Fibroblast of mammary gland (primary cell): Measurements from ENCODE around the gene SMIM24.
"Not testable (repeated sequence)": the region's sequence is repeated elsewhere in the genome, so short reads cannot be mapped to it uniquely, and the experiment has no call there.

ENCODE experiments used
- DNase-seq: peaks from one replicate; pipeline ENCODE4 v3.0.0-alpha.2; 2010; ENCODE audit warnings: low read depth
- H3K4me3 ChIP-seq: 2 replicates; pipeline ENCODE4 v1.5.1; 2011; ENCODE audit warnings: low read depth, mild to moderate bottlenecking, low read length, moderate library complexity; ENCODE audit not compliant: control insufficient read depth
- TF ChIP-seq, protein P1 (sequence below): conservative IDR thresholded peaks from 2 replicates; pipeline ENCODE4 v1.5.1; 2011; ENCODE audit warnings: low read depth, low read length, inconsistent platforms; ENCODE audit not compliant: control insufficient read depth, insufficient read depth

The SMIM24 gene

DNA sequence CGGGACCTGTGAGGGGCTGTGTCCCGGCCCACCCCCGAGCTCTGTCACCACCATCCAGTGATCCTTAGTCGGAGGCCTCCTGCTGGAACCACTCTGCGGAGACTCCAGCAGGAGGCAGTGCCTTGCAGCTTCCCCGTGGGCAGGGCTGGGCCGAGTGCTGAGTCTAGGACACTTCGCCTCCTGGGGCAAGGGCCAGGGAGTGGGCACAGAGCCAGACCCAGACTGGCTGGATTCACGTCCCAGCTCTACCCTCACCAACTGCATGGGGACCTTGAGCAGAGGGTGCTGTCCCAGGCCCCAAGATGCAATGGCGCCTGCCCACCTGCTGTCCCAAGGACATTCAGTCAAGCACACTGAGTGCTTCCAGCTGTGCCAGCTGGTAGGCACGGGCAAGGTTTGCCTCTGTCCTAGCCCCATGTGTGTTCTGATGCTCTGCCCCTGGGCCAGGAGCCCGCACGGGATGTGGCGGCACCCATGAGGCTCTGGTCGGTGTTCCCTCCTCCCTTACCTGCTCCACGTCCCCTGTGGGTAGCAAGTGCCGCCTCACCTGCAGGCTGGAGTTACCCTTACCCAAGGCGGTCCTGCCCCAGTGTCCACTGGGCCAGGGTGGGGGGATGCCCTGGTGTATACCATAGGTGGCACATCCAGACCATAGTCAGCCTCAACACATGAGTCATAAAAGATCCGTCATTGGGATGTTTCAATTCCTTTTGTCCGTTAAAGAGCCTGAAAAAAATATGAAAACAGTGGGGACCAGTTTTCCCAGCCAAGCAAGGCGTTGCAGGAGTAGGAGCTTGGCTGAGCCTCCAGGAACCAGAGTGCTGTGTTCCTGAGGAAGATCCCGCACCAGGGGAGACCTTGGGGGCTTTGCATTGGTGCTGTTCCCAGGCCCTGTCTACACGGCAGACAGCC, 33.2 kb upstream of the SMIM24 start:
- no peak for DNase-seq
- H3K4me3 ChIP-seq, result no peak overlapping the region
- TF ChIP-seq, protein P1, sequence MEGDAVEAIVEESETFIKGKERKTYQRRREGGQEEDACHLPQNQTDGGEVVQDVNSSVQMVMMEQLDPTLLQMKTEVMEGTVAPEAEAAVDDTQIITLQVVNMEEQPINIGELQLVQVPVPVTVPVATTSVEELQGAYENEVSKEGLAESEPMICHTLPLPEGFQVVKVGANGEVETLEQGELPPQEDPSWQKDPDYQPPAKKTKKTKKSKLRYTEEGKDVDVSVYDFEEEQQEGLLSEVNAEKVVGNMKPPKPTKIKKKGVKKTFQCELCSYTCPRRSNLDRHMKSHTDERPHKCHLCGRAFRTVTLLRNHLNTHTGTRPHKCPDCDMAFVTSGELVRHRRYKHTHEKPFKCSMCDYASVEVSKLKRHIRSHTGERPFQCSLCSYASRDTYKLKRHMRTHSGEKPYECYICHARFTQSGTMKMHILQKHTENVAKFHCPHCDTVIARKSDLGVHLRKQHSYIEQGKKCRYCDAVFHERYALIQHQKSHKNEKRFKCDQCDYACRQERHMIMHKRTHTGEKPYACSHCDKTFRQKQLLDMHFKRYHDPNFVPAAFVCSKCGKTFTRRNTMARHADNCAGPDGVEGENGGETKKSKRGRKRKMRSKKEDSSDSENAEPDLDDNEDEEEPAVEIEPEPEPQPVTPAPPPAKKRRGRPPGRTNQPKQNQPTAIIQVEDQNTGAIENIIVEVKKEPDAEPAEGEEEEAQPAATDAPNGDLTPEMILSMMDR, result no peak

DNA sequence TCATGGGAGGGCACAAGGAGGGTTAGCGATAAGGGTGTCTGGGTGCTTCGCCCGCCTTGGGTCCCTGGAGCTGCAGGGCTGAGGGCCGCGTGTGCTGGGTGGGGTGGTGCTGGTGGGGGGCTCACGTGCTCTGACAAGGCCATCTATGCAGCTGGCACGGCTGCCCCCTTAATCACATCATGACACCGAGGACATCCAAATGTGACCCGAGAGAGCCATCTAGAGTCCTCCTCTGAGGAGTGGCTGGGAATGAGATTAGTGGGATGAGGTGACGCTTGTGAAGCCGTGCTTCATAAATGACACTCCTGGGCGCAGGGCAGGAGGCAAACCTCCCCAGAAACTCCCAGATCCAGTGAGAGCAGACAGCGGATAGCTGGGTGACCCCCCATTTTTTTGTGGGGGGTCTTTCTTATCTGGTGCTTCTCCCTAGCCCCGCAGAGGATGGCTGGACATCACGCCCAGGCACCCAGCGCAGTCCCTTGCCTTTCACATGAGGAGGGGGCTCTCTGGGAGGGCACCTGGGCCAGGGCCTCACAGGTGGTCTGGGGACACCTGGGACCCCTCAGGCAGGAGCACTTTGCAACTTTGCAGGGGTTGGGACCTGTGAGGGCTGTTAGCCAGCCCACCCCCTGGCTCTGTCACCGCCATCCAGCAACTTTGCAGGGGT, 32.4 kb upstream of the SMIM24 start:
- TF ChIP-seq, protein P1, result no peak
- no peak overlapping the region for H3K4me3 ChIP-seq
- DNase-seq, result no peak

DNA sequence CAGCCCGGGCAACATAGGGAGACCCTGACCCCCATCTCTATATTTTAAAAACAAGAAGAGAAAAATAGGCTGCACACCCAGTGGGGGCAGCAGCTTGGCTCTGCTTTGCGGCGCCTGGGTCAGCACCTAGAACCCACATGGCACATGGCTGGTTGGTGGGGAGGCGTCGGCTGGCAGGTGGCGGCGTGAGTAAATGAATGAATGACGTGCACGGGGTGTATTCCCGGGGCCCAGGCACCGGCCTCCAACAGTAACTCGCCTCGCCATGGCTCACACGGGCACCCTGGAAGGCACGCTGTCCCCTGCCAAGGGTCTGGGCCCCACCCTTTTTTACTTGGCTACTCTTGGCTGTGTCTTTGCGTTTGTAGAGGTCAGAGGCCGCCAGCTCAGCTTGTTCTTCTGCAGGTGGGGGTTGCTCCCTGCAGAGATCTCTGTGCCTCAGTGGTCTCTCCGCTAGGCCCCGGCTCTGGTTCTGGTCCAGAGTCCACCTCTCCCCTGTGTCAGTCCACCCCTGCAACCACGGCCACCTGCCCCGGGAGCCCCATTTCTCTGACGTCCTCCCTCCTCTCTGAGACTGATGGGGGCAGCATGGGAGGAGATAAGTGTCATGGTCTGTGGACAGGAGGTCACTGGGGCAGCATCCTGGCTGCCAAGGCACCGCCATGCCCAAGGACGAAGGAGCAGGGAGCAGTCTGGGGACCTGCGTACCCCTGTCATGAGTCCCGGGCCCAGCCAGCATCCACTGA, 31.4 kb upstream of the SMIM24 start:
- no peak for DNase-seq
- no peak overlapping the region for H3K4me3 ChIP-seq
- TF ChIP-seq, protein P1, result no peak

DNA sequence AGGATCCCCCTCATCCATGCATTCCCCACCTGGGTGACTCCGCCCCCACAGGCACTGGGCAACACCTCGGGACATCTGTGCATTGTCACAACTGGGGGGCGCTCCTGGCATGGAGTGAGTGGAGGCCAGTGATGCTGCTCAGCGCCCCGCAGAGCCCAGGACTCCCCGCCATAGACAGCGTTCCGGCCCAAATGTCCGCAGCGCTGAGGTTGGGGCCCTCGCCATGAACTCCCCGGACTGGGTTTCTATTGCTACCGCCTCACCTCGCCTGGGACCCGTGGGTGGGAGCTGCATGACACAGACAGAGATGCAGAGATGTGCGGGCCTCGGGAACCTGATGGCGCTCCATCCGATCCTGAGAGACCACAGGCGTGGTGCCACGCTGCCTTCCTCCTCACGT, 30.4 kb upstream of the SMIM24 start:
- no peak for DNase-seq
- TF ChIP-seq, protein P1, result no peak
- H3K4me3 ChIP-seq, result no peak overlapping the region

DNA sequence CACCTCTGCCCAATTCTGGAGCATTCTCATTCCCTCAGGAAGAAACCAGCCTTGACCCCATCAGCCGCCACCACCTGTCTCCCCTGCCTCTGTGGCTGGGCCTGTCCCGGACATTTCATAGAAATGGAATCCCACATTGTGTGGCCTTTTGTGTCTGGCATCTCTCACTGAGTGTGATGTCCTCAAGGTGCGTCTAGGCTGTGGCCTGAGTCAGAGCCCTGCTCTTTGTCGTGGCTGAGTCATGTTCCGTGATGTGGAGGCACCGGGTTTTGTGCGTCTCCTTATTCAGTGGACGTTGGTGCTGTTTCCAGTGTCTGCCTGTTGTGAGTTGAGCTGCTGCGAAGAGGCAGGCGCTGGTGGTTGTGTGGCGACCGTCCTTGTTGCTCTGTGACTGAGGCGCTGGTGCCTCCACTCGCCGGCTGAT, 29.3 kb upstream of the SMIM24 start:
- TF ChIP-seq, protein P1, result no peak
- peak; percentile 72 for DNase-seq
- H3K4me3 ChIP-seq, result no peak overlapping the region

DNA sequence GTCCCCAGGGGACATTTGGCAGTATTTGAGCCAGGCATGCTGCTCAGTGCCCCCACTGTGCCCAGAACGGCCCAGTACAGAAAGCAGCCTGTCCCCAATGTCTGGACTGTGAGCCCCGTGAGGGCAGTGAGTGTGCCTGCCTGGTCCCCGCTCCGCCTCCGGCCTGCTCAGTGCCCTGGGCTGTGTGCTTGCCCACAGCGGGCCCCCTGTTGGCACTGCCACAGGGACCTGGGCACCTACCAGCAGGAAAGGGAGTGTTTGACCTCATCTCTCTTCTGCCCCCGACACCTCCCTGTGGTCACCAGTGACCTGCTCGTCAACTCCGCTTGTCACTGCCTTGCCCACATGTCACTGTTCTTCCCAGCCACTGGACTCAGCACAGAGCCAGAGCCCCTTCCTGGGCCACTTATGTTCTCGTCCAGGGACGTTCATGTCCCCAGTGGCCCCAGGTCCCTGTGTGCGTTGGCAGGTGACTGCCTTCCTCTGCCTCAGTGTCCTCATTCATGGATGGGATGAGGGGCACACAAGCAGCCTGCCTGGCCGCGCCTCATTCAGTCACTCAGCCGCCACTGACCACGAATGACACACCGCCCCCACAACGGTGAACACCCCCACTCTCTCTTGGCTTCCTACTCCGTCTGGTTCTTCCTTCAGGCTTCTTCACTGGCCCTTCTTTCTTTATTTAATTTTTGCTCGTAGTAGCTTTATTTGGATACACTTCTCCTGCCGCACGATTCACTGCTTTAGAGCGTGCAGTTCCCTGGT, 28.6 kb upstream of the SMIM24 start:
- no peak for DNase-seq
- TF ChIP-seq, protein P1, result no peak
- no peak overlapping the region for H3K4me3 ChIP-seq

DNA sequence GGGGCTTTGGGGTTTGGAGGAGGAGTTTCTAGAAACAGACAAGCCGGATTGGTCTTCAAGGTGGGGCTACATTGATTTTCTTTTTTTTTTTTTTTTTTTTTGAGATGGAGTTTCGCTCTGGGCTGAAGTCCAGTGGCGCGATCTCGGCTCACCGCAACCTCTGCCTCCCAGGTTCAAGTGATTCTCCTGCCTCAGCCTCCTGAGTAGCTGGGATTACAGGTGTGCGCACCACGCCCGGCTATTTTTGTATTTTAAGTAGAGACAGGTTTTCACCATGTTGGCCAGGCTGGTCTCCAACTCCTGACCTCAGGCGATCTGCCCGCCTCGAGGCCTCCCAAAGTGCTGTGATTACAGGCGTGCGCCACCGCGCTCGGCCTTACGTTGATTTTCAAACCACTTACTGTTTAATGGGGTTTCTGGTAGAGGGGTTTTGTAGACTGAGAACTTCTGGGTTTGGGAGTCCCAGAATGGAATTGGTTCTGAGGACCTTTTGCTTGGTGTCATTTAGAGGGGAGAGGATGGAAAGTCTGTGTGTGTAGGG, 27.9 kb upstream of the SMIM24 start:
- H3K4me3 ChIP-seq, DNase-seq: not testable (repeated sequence)
